ENCODE results near the gene HERC2. TPM values are rescaled to one million over a fixed set of nuclear protein-coding genes. Genes with fewer than 3 reads are reported as not detected.

Gene HERC2
- total and polyA plus RNA-seq, 9 of the 15 experiments (the other 6 are each of a cell fraction or from before 2014, with no cell fraction given), result 10.6 to 84.0 (median 42.6) TPM

- Histone ChIP-seq H3K9me1 (ENCODE audit: control insufficient read depth, insufficient read depth, low read length) (no peaks in the 10 kb centered on the region), H2AFZ (ENCODE audit: low read depth, low read length) (no peak overlapping the region), H3K36me3 (ENCODE audit: control insufficient read depth, insufficient read depth, low read length) (peaks cover 68% of the 10 kb centered on the region), H3K27me3 (ENCODE audit: control insufficient read depth in 2 of 2, insufficient read depth in 2 of 2, low read length in 2 of 2) (no peaks in the 10 kb centered on the region), H3K9ac (ENCODE audit: insufficient read depth in 1 of 2, low read depth in 2 of 2, low read length in 2 of 2) (no peak overlapping the region), H3K79me2 (ENCODE audit: control insufficient read depth, insufficient read depth, low read length) (no peaks in the 10 kb centered on the region; the same call in 1 of the 3 replicates), H3K4me1 (replicated peaks in 1 of 2; ENCODE audit: control insufficient read depth in 2 of 2, insufficient read depth in 2 of 2, low read length in 2 of 2) (peaks cover 0 to 10% of the 10 kb centered on the region in 2 experiments; a peak in 1 of 5 replicates), H3K9me3 (replicated peaks; ENCODE audit: control insufficient read depth, insufficient read depth, low read depth, low read length) (no peaks in the 10 kb centered on the region), H3K4me3 (no peak overlapping the region), H3K4me2 (ENCODE audit: insufficient read depth, low read length) (no peak overlapping the region), H4K20me1 (replicated peaks; ENCODE audit: control insufficient read depth, insufficient read depth, low read length) (no peaks in the 10 kb centered on the region), H3K27ac (ENCODE audit: extremely low read depth, low read depth, low read length) (no peak overlapping the region)
- intact Hi-C loops (cut with micrococcal nuclease) (no loop called here), in situ Hi-C loops (cut with MboI) (loop anchor here (25.0 kb wide), 1 partner anchor 138 kb away; no protein-coding TSS in a partner anchor)
- FAIRE-seq (no peak), ATAC-seq (no peak), DNase-seq (ENCODE audit: extremely low read depth in 1 of 4, low spot score in 3 of 4) (no peak)
- 94% methylated on average over 7 of the region's 16 CpGs for WGBS (ENCODE audit: insufficient coverage, low coverage, missing lambda C conversion rate)
- BruUV-seq (replicated peaks), result no TSS peak
- POLR2A ChIA-PET, result interaction anchor here (1.3 kb wide), 1 partner anchor 14 kb away, joined by 3 read pairs; no protein-coding TSS in a partner anchor
- TF ChIP-seq POLR2G (IDR thresholded peaks at IDR 0.05; ENCODE audit: low read depth, low read length) (no peak), ZNF24 (IDR thresholded peaks at IDR 0.05) (no peak), ZNF655 (CRISPR knock-in tag; IDR thresholded peaks at IDR 0.05) (no peak), CREB5 (CRISPR knock-in tag; IDR thresholded peaks at IDR 0.05) (no peak), KLF6 (CRISPR knock-in tag; IDR thresholded peaks at IDR 0.05; ENCODE audit: borderline replicate concordance) (no peak), L3MBTL2 (IDR thresholded peaks at IDR 0.05) (no peak), FIP1L1 (IDR thresholded peaks at IDR 0.05; ENCODE audit: low read depth, low read length, poor library complexity, severe bottlenecking) (no peak), HDAC2 (IDR thresholded peaks at IDR 0.05) (no peak), ARID3B (CRISPR knock-in tag; IDR thresholded peaks at IDR 0.05; ENCODE audit: borderline replicate concordance) (no peak), PTRF (tag; IDR thresholded peaks at IDR 0.05) (no peak), POLR2AphosphoS2 (IDR thresholded peaks at IDR 0.05; ENCODE audit: low read length) (no peak), TAF1 (IDR thresholded peaks at IDR 0.05; ENCODE audit: control insufficient read depth, extremely low read depth, insufficient read depth, low read length, severe bottlenecking) (no peak), HCFC1 (IDR thresholded peaks at IDR 0.05; ENCODE audit: low read depth, low read length) (no peak), KDM2B (CRISPR knock-in tag; IDR thresholded peaks at IDR 0.05) (no peak), MAFG (tag; conservative IDR thresholded peaks at IDR 0.05) (no peak), NR2C2 (CRISPR knock-in tag; IDR thresholded peaks at IDR 0.05) (no peak), NR2C2 (tag; IDR thresholded peaks at IDR 0.05) (no peak), SRSF1 (IDR thresholded peaks at IDR 0.05; ENCODE audit: low read depth, low read length) (no peak), PCBP2 (IDR thresholded peaks at IDR 0.05; ENCODE audit: low read depth, low read length, poor library complexity, severe bottlenecking) (no peak), ATF1 (CRISPR knock-in tag; IDR thresholded peaks at IDR 0.05) (no peak), ATF1 (tag; IDR thresholded peaks at IDR 0.05) (no peak)
- CTCF ChIA-PET (ENCODE audit: low intra/inter-chr PET ratio), result no interaction called here
Measured at GRCh38 chr15:28274635-28275034, 47.3 kb downstream of the HERC2 start.
